IMR-90 (cell line): Measurements from ENCODE around the gene PGLYRP3. TPM values are rescaled to one million over a fixed set of nuclear protein-coding genes. Genes with fewer than 3 reads are reported as not detected.

Source experiments
- microRNA-seq, 2 experiments: library from miRNA; stranded (forward) in 1 of 2; unstranded in 1 of 2; fragments of 10-50 nt in 1 of 2; fragments of <30 nt in 1 of 2; gene quantifications in 1 of 2; microRNA quantifications in 1 of 2; one replicate each; pipeline versions ENCODE3 to v1.1.0; 2013 to 2020; ENCODE audit not compliant: insufficient read depth in 1 of 2, insufficient read length in 1 of 2, unreplicated experiment in 1 of 2
- polyA plus RNA-seq, 3 experiments: library from polyadenylated mRNA; depleted of rRNA; stranded (reverse); fragments of >200 nt; gene quantifications; 2 replicates each; pipeline ENCODE4 v1.2.3, GENCODE V29; 2012; ENCODE audit warnings: low replicate concordance in 1 of 3
- small RNA-seq, 5 experiments: library from RNA; depleted of rRNA; stranded (forward); fragments of <200 nt; gene quantifications; one replicate each; pipeline ENCODE3, GENCODE V24; 2012
- total RNA-seq: library from RNA; depleted of rRNA; stranded (reverse); fragments of >200 nt; gene quantifications from 2 replicates; pipeline ENCODE4 v1.2.3, GENCODE V29; 2012; rRNA removed

PGLYRP3 gene
- total and polyA plus RNA-seq, 2 of the 4 experiments (the other 2 are of a cell fraction): not detected

Small RNA genes lying within 50 kb of the gene (microRNA-seq; reads per million reads assigned to microRNA genes)
- not detected for gene RNU6-160P (ENCODE audit: insufficient read depth, insufficient read length)

Small RNA genes lying within 50 kb of the gene (small RNA-seq; reads per million reads assigned to genes)
- 0 to 0.15 (median 0) reads per million in 5 experiments for gene RNU6-160P

Other genes starting within 250 kb of the PGLYRP3 start
- not detected in 2 replicates for gene SPRR2B, start 241.3 kb downstream of the PGLYRP3 start, total RNA-seq
- not detected in 2 replicates for gene SPRR2B, start 241.3 kb downstream of the PGLYRP3 start, polyA plus RNA-seq (2012; rRNA removed)
- not detected in 2 replicates for gene SPRR2E, start 218.4 kb downstream of the PGLYRP3 start, total RNA-seq
- gene SPRR2E, start 218.4 kb downstream of the PGLYRP3 start, polyA plus RNA-seq (2012; rRNA removed): not detected in 2 replicates
- gene SPRR2F, start 199.4 kb downstream of the PGLYRP3 start, total RNA-seq: not detected in 2 replicates
- not detected in 2 replicates for gene SPRR2F, start 199.4 kb downstream of the PGLYRP3 start, polyA plus RNA-seq (2012; rRNA removed)
- not detected in 2 replicates for gene SPRR2G, start 162.1 kb downstream of the PGLYRP3 start, total RNA-seq
- gene SPRR2G, start 162.1 kb downstream of the PGLYRP3 start, polyA plus RNA-seq (2012; rRNA removed): not detected in 2 replicates
- gene LELP1, start 109.5 kb downstream of the PGLYRP3 start, total RNA-seq: not detected in 2 replicates
- not detected in 2 replicates for gene LELP1, start 109.5 kb downstream of the PGLYRP3 start, polyA plus RNA-seq (2012; rRNA removed)
- gene PRR9, start 95.4 kb downstream of the PGLYRP3 start, total RNA-seq: not detected in 2 replicates
- not detected in 2 replicates for gene PRR9, start 95.4 kb downstream of the PGLYRP3 start, polyA plus RNA-seq (2012; rRNA removed)
- gene LORICRIN, start 53.3 kb downstream of the PGLYRP3 start, total RNA-seq: not detected in 2 replicates
- gene LORICRIN, start 53.3 kb downstream of the PGLYRP3 start, polyA plus RNA-seq (2012; rRNA removed): not detected in 2 replicates
- gene PGLYRP4, start 35.9 kb upstream of the PGLYRP3 start, total RNA-seq: not detected in 2 replicates
- gene PGLYRP4, start 35.9 kb upstream of the PGLYRP3 start, polyA plus RNA-seq (2012; rRNA removed): not detected in 2 replicates
- not detected in 2 replicates for gene S100A9, start 44.9 kb upstream of the PGLYRP3 start, total RNA-seq
- gene S100A9, start 44.9 kb upstream of the PGLYRP3 start, polyA plus RNA-seq (2012; rRNA removed): not detected in 2 replicates
- gene S100A12, start 62.7 kb upstream of the PGLYRP3 start, total RNA-seq: not detected in 2 replicates
- not detected in 2 replicates for gene S100A12, start 62.7 kb upstream of the PGLYRP3 start, polyA plus RNA-seq (2012; rRNA removed)
- gene S100A8, start 78.1 kb upstream of the PGLYRP3 start, total RNA-seq: not detected in 2 replicates
- not detected in 2 replicates for gene S100A8, start 78.1 kb upstream of the PGLYRP3 start, polyA plus RNA-seq (2012; rRNA removed)
- not detected in 2 replicates for gene S100A7A, start 103.6 kb upstream of the PGLYRP3 start, total RNA-seq
- gene S100A7A, start 103.6 kb upstream of the PGLYRP3 start, polyA plus RNA-seq (2012; rRNA removed): not detected in 2 replicates
- gene S100A7, start 147.7 kb upstream of the PGLYRP3 start, total RNA-seq: not detected in 2 replicates
- not detected in 2 replicates for gene S100A7, start 147.7 kb upstream of the PGLYRP3 start, polyA plus RNA-seq (2012; rRNA removed)
- 373 and 555 TPM in 2 replicates for gene S100A6, start 223.0 kb upstream of the PGLYRP3 start, total RNA-seq
- gene S100A6, start 223.0 kb upstream of the PGLYRP3 start, polyA plus RNA-seq (2012; rRNA removed): 1,755 and 2,394 TPM in 2 replicates
- gene S100A5, start 228.0 kb upstream of the PGLYRP3 start, total RNA-seq: 0.56 TPM in 1 of 2 replicates, not detected in the other
- 0.27 and 0.55 TPM in 2 replicates for gene S100A5, start 228.0 kb upstream of the PGLYRP3 start, polyA plus RNA-seq (2012; rRNA removed)
- gene S100A4, start 232.9 kb upstream of the PGLYRP3 start, total RNA-seq: 5.6 and 7.5 TPM in 2 replicates
- 15.0 and 16.6 TPM in 2 replicates for gene S100A4, start 232.9 kb upstream of the PGLYRP3 start, polyA plus RNA-seq (2012; rRNA removed)
- 1.4 and 2.9 TPM in 2 replicates for gene S100A3, start 236.3 kb upstream of the PGLYRP3 start, total RNA-seq
- 4.5 and 6.2 TPM in 2 replicates for gene S100A3, start 236.3 kb upstream of the PGLYRP3 start, polyA plus RNA-seq (2012; rRNA removed)